ENCODE results near the gene PHLPP2. TPM values are rescaled to one million over a fixed set of nuclear protein-coding genes. Genes with fewer than 3 reads are reported as not detected.

The PHLPP2 gene
- polyA plus RNA-seq, 3 donors, result 0.57 to 2.5 (median 1.4) TPM

DNA sequence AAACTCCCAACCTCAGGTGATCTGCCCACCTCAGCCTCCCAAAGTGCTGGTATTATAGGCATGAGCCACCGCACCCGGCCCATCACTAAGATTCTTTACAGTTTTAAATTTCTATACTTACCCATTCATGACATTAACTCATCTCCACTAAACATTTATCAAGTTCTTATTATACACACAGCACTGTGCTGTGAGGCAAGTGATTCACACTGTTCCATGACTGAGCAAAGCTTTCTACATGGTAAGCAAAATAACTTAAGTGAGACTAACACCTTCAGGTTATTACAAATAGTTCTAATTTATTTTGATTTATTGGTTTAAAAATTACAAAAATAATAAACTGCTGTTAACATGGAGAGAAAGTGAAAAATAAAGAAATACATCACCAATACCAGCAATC lies 65.0 kb downstream of the PHLPP2 start:
- Mint-ChIP-seq H3K9me3 (no peaks in the 10 kb centered on the region), H3K4me1 (no peaks in the 10 kb centered on the region), H3K27ac (no peak overlapping the region), H3K27me3 (ENCODE audit: low read depth in 3 of 3) (no peaks in the 10 kb centered on the region), H3K36me3 (peaks cover 23 to 41% of the 10 kb centered on the region in 2 donors), H3K4me3 (no peak overlapping the region)
- no peaks in the 10 kb centered on the region for H3K9me3 ChIP-seq (replicated peaks in 1 of 2; ENCODE audit: control insufficient read depth in 1 of 2, insufficient read depth in 1 of 2, low read length in 2 of 2)
- WGBS (ENCODE audit: insufficient coverage), result 100% methylated on average over 1 of the region's 2 CpGs
- H4K20me1 ChIP-seq (ENCODE audit: insufficient read depth, low read length), result no peaks in the 10 kb centered on the region
- H3K4me1 ChIP-seq (ENCODE audit: control insufficient read depth in 1 of 2, insufficient read depth in 2 of 2, low read length in 2 of 2), result no peaks in the 10 kb centered on the region
- intact Hi-C loops (cut with micrococcal nuclease), result no loop called here
- H3K27me3 ChIP-seq (ENCODE audit: control insufficient read depth in 2 of 2, insufficient read depth in 2 of 2, low read length in 2 of 2), result no peaks in the 10 kb centered on the region
- no peak overlapping the region for H3K4me2 ChIP-seq (replicated peaks; ENCODE audit: extremely low read depth, low read length, poor library complexity, severe bottlenecking)
- H3K9ac ChIP-seq (ENCODE audit: insufficient read depth, low read length, poor library complexity, severe bottlenecking), result no peak overlapping the region
- no peak overlapping the region for H3K27ac ChIP-seq (ENCODE audit: low read depth in 1 of 2, low read length in 2 of 2)
- H3K36me3 ChIP-seq (replicated peaks in 1 of 2; ENCODE audit: control insufficient read depth in 1 of 2, insufficient read depth in 2 of 2, low read length in 2 of 2), result peaks cover 4 to 18% of the 10 kb centered on the region in 2 donors
- DNase-seq, result no peak
- no peak overlapping the region for H3K4me3 ChIP-seq (replicated peaks in 1 of 3; ENCODE audit: low read depth in 2 of 3, low read length in 3 of 3)
- TF ChIP-seq CTCF (IDR thresholded peaks at IDR 0.05), result no peak
- H3K79me2 ChIP-seq (ENCODE audit: insufficient read depth, low read length), result no peaks in the 10 kb centered on the region
- H2AFZ ChIP-seq (ENCODE audit: insufficient read depth, low read depth, low read length, poor library complexity, severe bottlenecking), result no peak overlapping the region

DNA sequence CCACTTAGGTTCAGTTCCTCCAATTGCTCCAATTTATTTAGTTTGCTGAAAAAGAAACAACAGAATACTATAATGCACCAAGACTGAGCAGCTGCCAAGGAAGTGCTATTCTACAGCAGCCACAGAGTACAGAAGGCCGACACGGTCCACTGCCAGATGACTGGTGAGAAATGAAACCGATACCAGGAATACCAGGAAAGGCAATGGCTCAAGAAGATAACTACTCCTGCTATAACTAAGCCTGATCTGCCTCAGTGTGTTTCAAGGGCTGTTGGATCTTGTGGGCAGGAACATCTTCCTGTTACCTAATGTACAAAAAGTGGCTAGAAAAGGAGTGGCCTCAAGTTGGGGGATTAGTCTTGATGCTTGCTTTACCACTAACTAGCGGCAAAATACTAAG lies 65.7 kb downstream of the PHLPP2 start:
- no peaks in the 10 kb centered on the region for H3K9me3 Mint-ChIP-seq
- Histone ChIP-seq H3K36me3 (replicated peaks in 1 of 2; ENCODE audit: control insufficient read depth in 1 of 2, insufficient read depth in 2 of 2, low read length in 2 of 2) (peaks cover 6 to 16% of the 10 kb centered on the region in 2 donors), H3K4me3 (replicated peaks in 1 of 3; ENCODE audit: low read depth in 2 of 3, low read length in 3 of 3) (no peak overlapping the region), H3K4me2 (replicated peaks; ENCODE audit: extremely low read depth, low read length, poor library complexity, severe bottlenecking) (no peak overlapping the region), H4K20me1 (ENCODE audit: insufficient read depth, low read length) (no peaks in the 10 kb centered on the region), H3K9me3 (replicated peaks in 1 of 2; ENCODE audit: control insufficient read depth in 1 of 2, insufficient read depth in 1 of 2, low read length in 2 of 2) (no peaks in the 10 kb centered on the region), H3K79me2 (ENCODE audit: insufficient read depth, low read length) (no peaks in the 10 kb centered on the region), H3K27me3 (ENCODE audit: control insufficient read depth in 2 of 2, insufficient read depth in 2 of 2, low read length in 2 of 2) (no peaks in the 10 kb centered on the region), H3K4me1 (ENCODE audit: control insufficient read depth in 1 of 2, insufficient read depth in 2 of 2, low read length in 2 of 2) (no peaks in the 10 kb centered on the region), H2AFZ (ENCODE audit: insufficient read depth, low read depth, low read length, poor library complexity, severe bottlenecking) (no peak overlapping the region), H3K9ac (ENCODE audit: insufficient read depth, low read length, poor library complexity, severe bottlenecking) (no peak overlapping the region), H3K27ac (ENCODE audit: low read depth in 1 of 2, low read length in 2 of 2) (no peak overlapping the region)
- no peaks in the 10 kb centered on the region for H3K4me1 Mint-ChIP-seq
- DNase-seq, result no peak
- intact Hi-C loops (cut with micrococcal nuclease), result no loop called here
- WGBS (ENCODE audit: insufficient coverage), result no CpG with 5 or more reads among the region's 4 CpGs
- H3K4me3 Mint-ChIP-seq, result no peak overlapping the region
- peaks cover 20 to 36% of the 10 kb centered on the region in 2 donors for H3K36me3 Mint-ChIP-seq
- peak overlapping the region in 1 of 7 donors; percentile 54 for H3K27ac Mint-ChIP-seq
- peaks cover 0 to under 1% (median 0%) of the 10 kb centered on the region in 3 donors for H3K27me3 Mint-ChIP-seq (ENCODE audit: low read depth in 3 of 3)
- TF ChIP-seq CTCF (IDR thresholded peaks at IDR 0.05), result no peak
